HCT116 (cell line): ENCODE measurements around the gene ZMYM4. TPM values are rescaled to one million over a fixed set of nuclear protein-coding genes. Genes with fewer than 3 reads are reported as not detected.

Experiments used
- ATAC-seq: fragments of 200-7000 bp; cut with Tn5 transposase; 2 replicates; pipeline ENCODE4 v1.9.1; 2020; ENCODE audit warnings: mild to moderate bottlenecking, moderate library complexity
- BruUV-seq: library from RNA; stranded (reverse); fragments of 400-500 nt; replicated peaks from 2 replicates; lab custom pipeline; 2021; lab: Mats Ljungman, UMichigan
- CTCF ChIA-PET: fragments of 300-600 bp; sonication (Branson Sonifier 250); formaldehyde crosslinking; loops from one replicate; lab custom pipeline; 2021; ENCODE audit warnings: antibody characterized with exemption; lab: Charles Lee
- POLR2A ChIA-PET: fragments of 300-600, 350-600 bp; sonication (Branson Sonifier 250); formaldehyde crosslinking; loops from one replicate; lab custom pipeline; 2021; ENCODE audit warnings: antibody characterized with exemption; lab: Charles Lee
- RAD21 ChIA-PET, 2 experiments: fragments of 300-600 bp; sonication (Branson Sonifier 250); formaldehyde crosslinking; loops; one replicate each; lab custom pipeline; 2023; ENCODE audit warnings: low total read pairs in 2 of 2; ENCODE audit not compliant: uncharacterized antibody in 2 of 2, unreplicated experiment in 2 of 2, low non-redundant PET in 1 of 2; lab: Charles Lee
- DNase-seq: peaks from one replicate; pipeline ENCODE4 v3.0.0-alpha.2; 2010; ENCODE audit warnings: low read depth, low spot score
- H2AFZ ChIP-seq: fragments of 200-600 bp; shearing (Covaris generic), sonication (generic); 2 replicates; pipeline ENCODE4 v1.6.1; 2017; ENCODE audit warnings: low read depth, mixed run types, mixed read lengths, antibody characterized with exemption, low read length; ENCODE audit not compliant: poor library complexity, severe bottlenecking
- H3K27ac ChIP-seq: 2 replicates; pipeline ENCODE4 v1.5.1; 2012; ENCODE audit warnings: low read depth, low read length
- H3K27me3 ChIP-seq: fragments of 200-600 bp; sonication (generic); 2 replicates; pipeline ENCODE4 v1.6.1; 2016; ENCODE audit warnings: mixed run types, low read length, mixed read lengths; ENCODE audit not compliant: insufficient read depth
- H3K36me3 ChIP-seq, 2 experiments: fragments of 200-500 bp in 1 of 2; fragments of 200-600 bp in 1 of 2; sonication (Bioruptor generic) in 1 of 2; sonication (generic) in 1 of 2; 2 replicates each; pipeline versions ENCODE4 v1.5.1 to v1.6.1; 2014 to 2016; ENCODE audit warnings: low read length in 2 of 2, inconsistent platforms in 1 of 2, mixed read lengths in 1 of 2, mixed run types in 1 of 2; ENCODE audit not compliant: insufficient read depth in 2 of 2, control insufficient read depth in 1 of 2
- H3K4me1 ChIP-seq, 2 experiments: fragments of 200-600 bp in 1 of 2; sonication (generic) in 1 of 2; 2 replicates each; pipeline versions ENCODE4 v1.5.1 to v1.6.1; 2012 to 2017; ENCODE audit warnings: low read length in 2 of 2, inconsistent platforms in 1 of 2, mild to moderate bottlenecking in 1 of 2, mixed read lengths in 1 of 2, mixed run types in 1 of 2, moderate library complexity in 1 of 2; ENCODE audit not compliant: insufficient read depth in 2 of 2, control insufficient read depth in 1 of 2
- H3K4me2 ChIP-seq: fragments of 200-600 bp; sonication (generic); 2 replicates; pipeline ENCODE4 v1.6.1; 2017; ENCODE audit warnings: mixed run types, low read length, mixed read lengths
- H3K4me3 ChIP-seq, 2 experiments: fragments of 200-600 bp in 1 of 2; sonication (generic) in 1 of 2; replicated peaks in 1 of 2; 2 replicates each; pipeline ENCODE4 v1.5.1; 2011 to 2016; ENCODE audit warnings: low read length in 2 of 2, control low read depth in 1 of 2, low read depth in 1 of 2, mild to moderate bottlenecking in 1 of 2, mixed read lengths in 1 of 2, mixed run types in 1 of 2
- H3K79me2 ChIP-seq: fragments of 200-600 bp; sonication (generic); 2 replicates; pipeline ENCODE4 v1.6.1; 2017; ENCODE audit warnings: mild to moderate bottlenecking, mixed run types, low read length, moderate library complexity, mixed read lengths; ENCODE audit not compliant: insufficient read depth
- H3K9ac ChIP-seq: fragments of 200-600 bp; sonication (generic); 2 replicates; pipeline ENCODE4 v1.6.1; 2016; ENCODE audit warnings: low read length, mixed read lengths
- H3K9me2 ChIP-seq: fragments of 200-600 bp; sonication (generic), shearing (Covaris generic); 2 replicates; pipeline ENCODE4 v1.6.1; 2017; ENCODE audit warnings: mixed run types, mild to moderate bottlenecking, moderate library complexity; ENCODE audit not compliant: insufficient read depth
- H3K9me3 ChIP-seq, 2 experiments: fragments of 200-500 bp in 1 of 2; fragments of 200-600 bp in 1 of 2; sonication (Bioruptor generic) in 1 of 2; sonication (generic) in 1 of 2; 2 replicates each; pipeline ENCODE4 v1.6.1; 2014 to 2017; ENCODE audit warnings: low read length in 2 of 2, mixed read lengths in 2 of 2, inconsistent platforms in 1 of 2, low read depth in 1 of 2, mild to moderate bottlenecking in 1 of 2, mixed run types in 1 of 2, moderate library complexity in 1 of 2; ENCODE audit not compliant: control insufficient read depth in 1 of 2, insufficient read depth in 1 of 2
- H4K20me1 ChIP-seq: fragments of 200-600 bp; sonication (generic), shearing (Covaris generic); 2 replicates; pipeline ENCODE4 v1.6.1; 2017; ENCODE audit warnings: mixed run types, mild to moderate bottlenecking, moderate library complexity; ENCODE audit not compliant: insufficient read depth
- CBX3 ChIP-seq: IDR thresholded peaks from 2 replicates; pipeline ENCODE4 v1.6.1; 2012; ENCODE audit warnings: low read depth
- EGR1 ChIP-seq: IDR thresholded peaks from 2 replicates; pipeline ENCODE4 v1.6.1; 2012; ENCODE audit warnings: low read depth
- ELF1 ChIP-seq: IDR thresholded peaks from 2 replicates; pipeline ENCODE4 v1.6.1; 2012; ENCODE audit warnings: low read depth, borderline replicate concordance
- EZH2phosphoT487 ChIP-seq: fragments of 200-600 bp; IDR thresholded peaks from 2 replicates; pipeline ENCODE4 v1.6.1; 2018; ENCODE audit warnings: antibody characterized with exemption, borderline replicate concordance
- MAX ChIP-seq: IDR thresholded peaks from 2 replicates; pipeline ENCODE4 v1.6.1; 2012
- POLR2A ChIP-seq: IDR thresholded peaks from 2 replicates; pipeline ENCODE4 v1.7.0; 2011; ENCODE audit warnings: borderline replicate concordance; ENCODE audit not compliant: insufficient read depth, insufficient read length; ENCODE audit errors: extremely low read depth
- POLR2AphosphoS5 ChIP-seq: IDR thresholded peaks from 2 replicates; pipeline ENCODE4 v1.6.1; 2011; ENCODE audit warnings: mild to moderate bottlenecking, low read depth, low read length, moderate library complexity
- RAD21 ChIP-seq: IDR thresholded peaks from 2 replicates; pipeline ENCODE4 v1.6.1; 2012; ENCODE audit warnings: low read depth, mild to moderate bottlenecking
- SIN3A ChIP-seq: IDR thresholded peaks from 2 replicates; pipeline ENCODE4 v1.6.1; 2012; ENCODE audit warnings: low read depth
- SP1 ChIP-seq: IDR thresholded peaks from 2 replicates; pipeline ENCODE4 v1.6.1; 2012; ENCODE audit warnings: low read depth
- TCF7L2 ChIP-seq: IDR thresholded peaks from 2 replicates; pipeline ENCODE4 v1.7.0; 2011; ENCODE audit warnings: borderline replicate concordance, inconsistent platforms; ENCODE audit not compliant: insufficient read depth, insufficient read length; ENCODE audit errors: extremely low read depth
- ZFX ChIP-seq: fragments of 450-650 bp; IDR thresholded peaks from 2 replicates; pipeline ENCODE4 v1.6.1; 2017
- ZNF274 ChIP-seq: fragments of 200-500 bp; sonication (Bioruptor generic); IDR thresholded peaks from 2 replicates; pipeline ENCODE4 v1.6.1; 2014; ENCODE audit warnings: mild to moderate bottlenecking, low read depth, low read length, inconsistent platforms
- intact Hi-C: fragments of 100-400 bp; cut with micrococcal nuclease; formaldehyde crosslinking; loops from 2 replicates; pipeline ENCODE4 v1.10.0; 2022
- total RNA-seq: library from RNA; stranded (reverse); gene quantifications from one replicate; pipeline ENCODE4 v1.2.1, GENCODE V29; 2021; ENCODE audit not compliant: unreplicated experiment
- TF ChIP-seq, protein P1 (sequence below): IDR thresholded peaks from 2 replicates; pipeline ENCODE4 v1.6.1; 2012
- TF ChIP-seq, protein P2 (sequence below): IDR thresholded peaks from 2 replicates; pipeline ENCODE4 v1.6.1; 2011; ENCODE audit warnings: mild to moderate bottlenecking, low read length, moderate library complexity; ENCODE audit not compliant: insufficient replicate concordance; ENCODE audit errors: extremely low read depth

The ZMYM4 gene
- total RNA-seq, 1 experiment from 2014 or later = 58.0 TPM

DNA sequence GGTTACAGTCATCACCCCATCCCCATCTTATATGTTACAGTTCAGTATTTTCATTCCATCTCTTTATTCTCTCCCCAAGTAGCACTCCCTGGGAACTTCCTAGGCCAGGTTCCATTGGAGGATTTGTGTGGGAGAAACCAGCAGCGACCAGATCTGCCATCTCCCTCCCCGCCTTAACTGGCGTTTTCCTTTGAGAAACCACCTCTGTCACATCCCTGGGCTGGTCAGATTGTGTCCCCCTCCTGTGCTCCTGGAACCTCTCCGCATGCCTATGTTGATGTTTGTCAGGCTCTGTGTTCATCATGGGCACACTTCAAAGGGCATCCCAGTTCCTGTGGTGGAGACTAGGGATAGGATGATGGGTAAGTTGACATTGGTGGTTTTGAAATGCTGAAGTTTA is 162.3 kb downstream of the ZMYM4 start (continued):
- TF ChIP-seq ELF1 (no peak), POLR2AphosphoS5 (no peak), ZNF274 (no peak), SIN3A (no peak)

- BruUV-seq = no TSS peak
- RAD21 ChIA-PET = no interaction called here
- H3K4me3 ChIP-seq = no peak overlapping the region
- no peak overlapping the region for H2AFZ ChIP-seq
- no peaks in the 10 kb centered on the region for H4K20me1 ChIP-seq
- ATAC-seq = no peak
- no peak for DNase-seq
- no peaks in the 10 kb centered on the region for H3K27me3 ChIP-seq
- H3K4me2 ChIP-seq = no peak overlapping the region
- H3K4me1 ChIP-seq = no peaks in the 10 kb centered on the region
- H3K27ac ChIP-seq = no peak overlapping the region
- TF ChIP-seq EZH2phosphoT487 = no peak
- TF ChIP-seq, protein P1, sequence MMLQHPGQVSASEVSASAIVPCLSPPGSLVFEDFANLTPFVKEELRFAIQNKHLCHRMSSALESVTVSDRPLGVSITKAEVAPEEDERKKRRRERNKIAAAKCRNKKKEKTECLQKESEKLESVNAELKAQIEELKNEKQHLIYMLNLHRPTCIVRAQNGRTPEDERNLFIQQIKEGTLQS = no peak
- no peak for TF ChIP-seq POLR2A
- no peak for TF ChIP-seq EGR1
- no peak for TF ChIP-seq SP1
- TF ChIP-seq, protein P2, sequence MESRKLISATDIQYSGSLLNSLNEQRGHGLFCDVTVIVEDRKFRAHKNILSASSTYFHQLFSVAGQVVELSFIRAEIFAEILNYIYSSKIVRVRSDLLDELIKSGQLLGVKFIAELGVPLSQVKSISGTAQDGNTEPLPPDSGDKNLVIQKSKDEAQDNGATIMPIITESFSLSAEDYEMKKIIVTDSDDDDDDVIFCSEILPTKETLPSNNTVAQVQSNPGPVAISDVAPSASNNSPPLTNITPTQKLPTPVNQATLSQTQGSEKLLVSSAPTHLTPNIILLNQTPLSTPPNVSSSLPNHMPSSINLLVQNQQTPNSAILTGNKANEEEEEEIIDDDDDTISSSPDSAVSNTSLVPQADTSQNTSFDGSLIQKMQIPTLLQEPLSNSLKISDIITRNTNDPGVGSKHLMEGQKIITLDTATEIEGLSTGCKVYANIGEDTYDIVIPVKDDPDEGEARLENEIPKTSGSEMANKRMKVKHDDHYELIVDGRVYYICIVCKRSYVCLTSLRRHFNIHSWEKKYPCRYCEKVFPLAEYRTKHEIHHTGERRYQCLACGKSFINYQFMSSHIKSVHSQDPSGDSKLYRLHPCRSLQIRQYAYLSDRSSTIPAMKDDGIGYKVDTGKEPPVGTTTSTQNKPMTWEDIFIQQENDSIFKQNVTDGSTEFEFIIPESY = no peak
- no peak for TF ChIP-seq ZFX
- no peak for TF ChIP-seq RAD21
- TF ChIP-seq MAX = no peak
- no peak for TF ChIP-seq CBX3
- no peak for TF ChIP-seq ELF1
- no peak for TF ChIP-seq TCF7L2
- intact Hi-C loops = no loop called here
- H3K9me3 ChIP-seq = no peaks in the 10 kb centered on the region
- CTCF ChIA-PET = no interaction called here
- POLR2A ChIA-PET = no interaction called here
- peaks cover 2 to 6% of the 10 kb centered on the region in 2 experiments; a peak in 1 of 4 replicates for H3K36me3 ChIP-seq
- no peaks in the 10 kb centered on the region for H3K9me2 ChIP-seq
- H3K79me2 ChIP-seq = no peaks in the 10 kb centered on the region
- no peak overlapping the region for H3K9ac ChIP-seq
Measured at GRCh38 chr1:35431173-35431599, 162.7 kb downstream of the ZMYM4 start.
